Activated CD4-positive, alpha-beta T cell treated with anti-CD3 and anti-CD28 coated beads, Interleukin-2, amount 50 U/mL, for 16 hours (primary cell): Measurements from ENCODE around the gene APOBEC3H.

ENCODE experiments used
- DNase-seq: peaks from one replicate; pipeline ENCODE4 v3.0.0-alpha.2; 2020

Gene APOBEC3H

DNA sequence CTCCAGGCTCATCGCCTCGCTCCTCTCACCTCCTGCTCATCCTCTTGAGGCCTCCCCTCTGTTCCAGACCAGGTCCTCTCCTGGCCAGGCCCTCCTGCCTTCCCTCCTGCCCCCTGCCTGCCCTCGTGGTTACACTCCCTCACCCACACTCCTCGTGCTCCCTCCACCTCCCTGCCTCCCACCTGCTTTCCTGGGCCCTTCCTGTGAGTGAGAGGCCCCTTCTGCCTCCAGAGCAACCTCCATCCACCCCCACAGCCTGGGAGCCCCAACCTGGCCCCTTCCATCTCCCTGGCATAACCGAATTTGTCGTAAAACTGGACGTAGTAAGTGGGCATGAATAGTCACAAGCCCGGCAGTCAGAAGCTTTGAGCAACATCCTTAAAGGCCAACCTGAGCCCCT, 15.4 kb upstream of the APOBEC3H start:
- DNase-seq, result no peak

DNA sequence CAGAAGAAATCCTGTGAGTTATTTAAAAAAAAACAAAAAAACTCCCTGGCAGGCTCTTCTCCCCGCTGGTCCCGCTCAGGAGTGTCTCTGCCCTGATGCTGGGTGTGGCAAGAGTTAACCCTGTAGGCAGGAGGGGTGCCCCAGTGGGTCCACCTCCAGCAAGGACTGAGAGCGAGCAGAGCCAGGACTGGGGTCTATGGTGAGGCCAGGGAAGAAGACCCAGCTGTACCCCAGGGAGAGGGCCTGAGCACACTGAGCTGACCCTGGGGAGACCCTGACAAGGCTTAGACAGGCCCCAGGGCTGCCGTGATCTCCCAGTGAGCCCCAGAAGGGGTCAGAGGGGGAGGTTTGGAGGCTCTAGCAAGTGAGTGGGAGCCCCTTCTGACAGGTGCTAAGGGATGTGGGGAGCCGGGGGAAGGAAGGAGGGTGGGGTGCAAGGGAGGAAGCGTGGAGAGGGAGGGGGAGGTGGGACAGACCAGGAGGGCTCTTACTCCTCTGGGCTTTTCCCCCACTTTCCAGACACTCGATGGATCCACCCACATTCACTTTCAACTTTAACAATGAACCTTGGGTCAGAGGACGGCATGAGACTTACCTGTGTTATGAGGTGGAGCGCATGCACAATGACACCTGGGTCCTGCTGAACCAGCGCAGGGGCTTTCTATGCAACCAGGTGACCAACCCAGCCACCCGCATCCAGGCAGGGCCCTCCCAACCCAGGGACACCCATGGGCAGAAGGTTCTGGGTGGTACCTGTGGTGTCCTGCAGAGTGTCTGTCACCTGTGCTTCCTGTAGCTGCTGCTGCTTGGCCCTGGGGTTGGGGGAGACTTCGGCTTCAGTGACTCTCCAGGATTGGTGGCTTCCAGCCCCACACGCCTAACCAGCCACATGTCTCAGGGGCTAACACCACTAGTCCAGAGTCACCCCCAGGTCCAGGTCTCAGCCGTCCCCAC, 13.6 kb upstream of the APOBEC3H start:
- DNase-seq, result no peak

DNA sequence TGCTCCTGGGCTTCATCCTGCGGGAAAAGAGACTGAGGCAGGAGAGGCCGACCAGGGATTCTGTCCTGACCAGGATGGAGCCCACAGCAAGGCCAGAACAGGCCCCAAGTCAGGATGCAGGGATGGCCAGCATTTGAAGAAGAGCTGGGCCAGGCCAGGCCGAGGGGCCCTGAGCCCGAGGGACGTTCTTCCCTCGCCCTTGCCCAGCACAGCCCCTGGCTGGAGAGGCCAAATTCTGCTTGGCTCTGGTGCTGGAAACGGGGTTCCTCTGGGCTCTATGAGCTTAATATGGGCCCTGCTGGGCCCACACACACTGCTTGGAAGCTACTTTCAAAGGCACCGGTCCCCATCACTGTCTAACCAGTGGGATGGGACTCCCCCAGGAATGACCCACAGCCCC, 12.4 kb upstream of the APOBEC3H start:
- no peak for DNase-seq

GRCh38 chr22:39087098-39087497, 9.9 kb upstream of the APOBEC3H start:
- no peak for DNase-seq

- peak; percentile 38 for DNase-seq
Measured at GRCh38 chr22:39087881-39088684, 9.0 kb upstream of the APOBEC3H start.

DNA sequence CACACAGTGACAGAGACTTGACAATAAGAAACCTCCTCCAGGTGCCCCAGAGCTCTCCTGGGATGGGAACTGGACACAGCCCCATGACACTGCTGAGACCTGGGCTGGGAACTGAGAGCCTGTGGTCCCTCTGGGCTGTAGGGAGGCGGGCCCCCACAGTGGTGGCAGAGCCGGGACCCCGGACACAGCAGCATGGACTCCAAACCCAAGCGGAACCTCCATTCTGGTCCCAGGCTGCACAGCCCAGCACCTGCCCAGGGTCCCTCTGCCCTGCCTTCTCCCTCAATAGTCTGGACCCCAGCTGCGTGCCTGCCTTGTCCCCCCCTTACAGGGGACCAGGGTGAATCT, 8.4 kb upstream of the APOBEC3H start:
- DNase-seq, result no peak

- no peak for DNase-seq
Measured at GRCh38 chr22:39089928-39090327, 7.1 kb upstream of the APOBEC3H start.

DNA sequence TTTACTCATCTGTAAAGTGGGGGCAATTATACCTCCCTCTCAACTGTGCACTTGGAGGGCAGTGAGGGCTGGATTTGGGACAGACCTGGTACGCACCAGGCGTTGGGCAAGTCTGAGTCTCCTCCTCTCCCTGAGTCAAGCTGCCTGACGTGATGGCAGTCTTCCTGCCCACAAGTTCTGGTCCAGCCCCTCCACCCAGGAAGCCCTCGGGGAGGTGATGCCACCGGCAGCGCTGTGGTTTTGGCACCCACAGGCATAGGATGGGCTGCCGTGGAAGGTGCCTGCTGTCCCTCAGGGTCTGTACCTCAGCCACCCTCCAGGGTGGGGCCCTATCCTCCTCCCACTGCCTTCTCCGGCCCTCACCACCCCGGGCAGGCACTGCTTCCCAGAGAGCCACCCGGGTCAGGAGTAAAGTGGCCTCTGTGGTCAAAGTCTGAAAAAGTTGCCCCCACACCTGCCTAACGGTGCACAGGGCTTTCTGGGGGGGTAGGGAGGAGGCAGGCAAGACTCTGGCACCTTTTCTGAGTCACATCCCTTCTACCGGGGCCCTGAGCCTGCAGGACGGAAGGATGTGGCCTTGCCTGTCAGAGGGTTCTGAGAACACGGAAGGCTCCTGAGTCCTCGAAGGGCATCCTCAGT, 6.5 kb upstream of the APOBEC3H start:
- peak; percentile 98 for DNase-seq

DNA sequence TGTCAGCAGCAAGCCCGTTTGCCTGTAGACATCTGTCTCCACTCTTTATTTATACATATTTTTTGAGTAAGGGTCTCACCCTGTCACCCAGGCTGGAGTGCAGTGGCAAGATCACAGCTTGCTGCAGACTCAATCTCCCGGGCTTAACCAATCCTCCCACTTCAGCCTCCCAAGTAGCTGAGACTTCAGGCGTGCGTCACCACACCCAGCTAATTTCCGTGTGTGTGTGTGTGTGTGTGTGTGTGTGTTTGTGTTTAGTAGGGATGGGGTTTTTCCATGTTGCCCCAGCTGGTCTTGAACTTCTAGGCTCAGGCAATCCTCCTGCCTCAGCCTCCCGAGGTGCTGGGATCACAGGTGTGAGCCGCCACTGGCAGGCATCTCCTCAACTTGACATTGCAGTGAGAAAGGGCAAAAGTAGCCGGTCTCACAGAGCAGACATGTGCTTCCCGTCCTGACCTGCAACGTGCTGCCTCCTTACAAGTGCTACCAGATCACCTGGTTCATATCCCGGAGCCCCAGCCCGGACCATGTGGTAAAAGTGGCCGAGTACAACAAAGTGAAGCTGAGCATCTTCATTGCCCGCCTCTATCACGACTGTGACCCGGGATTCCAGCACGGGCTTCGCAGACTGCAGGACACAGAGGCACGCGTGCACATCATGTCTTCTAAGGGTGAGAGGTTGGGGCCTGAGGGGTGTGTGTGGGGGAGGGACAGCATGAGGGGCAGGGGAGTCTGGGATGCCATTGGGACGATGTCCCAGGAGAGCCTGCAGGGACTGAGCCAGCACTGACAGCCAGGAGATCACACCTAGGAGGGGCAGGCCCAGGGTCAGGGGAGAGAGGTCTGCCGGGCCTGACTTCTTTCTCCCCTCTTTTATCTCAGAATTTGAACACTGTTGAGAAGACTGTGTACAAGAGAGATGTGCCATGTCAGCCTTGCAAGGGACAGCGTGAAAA, 5.6 kb upstream of the APOBEC3H start:
- DNase-seq, result no peak

GRCh38 chr22:39092111-39092862, 4.8 kb upstream of the APOBEC3H start:
- DNase-seq, result peak; percentile 82

DNA sequence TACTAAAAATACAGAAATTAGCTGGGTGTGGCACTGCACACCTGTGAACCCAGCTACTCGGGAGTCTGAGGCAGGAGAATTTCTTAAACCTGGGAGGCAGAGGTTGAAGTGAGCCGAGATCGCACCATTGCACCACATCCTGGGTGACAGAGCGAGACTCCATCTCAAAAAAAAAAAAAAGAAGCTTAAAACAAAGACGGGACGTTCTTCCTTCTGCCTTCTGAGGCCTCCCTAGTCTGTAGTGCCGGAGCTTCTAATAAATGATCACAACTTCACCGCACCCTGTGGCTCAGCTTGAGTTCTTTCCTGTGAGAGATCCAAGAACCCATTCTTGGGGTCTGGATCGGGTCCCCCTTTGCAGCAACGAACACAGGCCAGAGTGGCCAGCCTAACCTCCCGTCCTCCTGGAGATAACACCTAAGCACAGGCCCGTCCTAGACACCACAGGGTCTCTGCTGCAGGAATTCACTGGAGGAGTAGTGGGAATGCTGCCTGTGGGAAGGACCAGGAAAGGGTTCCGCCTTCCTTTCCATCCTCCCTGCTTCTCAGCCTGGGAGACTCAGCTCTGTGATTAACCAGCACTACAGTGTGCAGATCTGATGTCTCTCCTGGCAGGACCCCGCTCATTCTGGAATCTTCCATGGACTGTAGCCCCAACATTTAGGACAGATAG, 2.2 kb upstream of the APOBEC3H start:
- DNase-seq, result no peak

GRCh38 chr22:39095971-39096370, 1.1 kb upstream of the APOBEC3H start:
- DNase-seq, result no peak

GRCh38 chr22:39098026-39098425, 982 bp downstream of the APOBEC3H start:
- DNase-seq, result no peak

DNA sequence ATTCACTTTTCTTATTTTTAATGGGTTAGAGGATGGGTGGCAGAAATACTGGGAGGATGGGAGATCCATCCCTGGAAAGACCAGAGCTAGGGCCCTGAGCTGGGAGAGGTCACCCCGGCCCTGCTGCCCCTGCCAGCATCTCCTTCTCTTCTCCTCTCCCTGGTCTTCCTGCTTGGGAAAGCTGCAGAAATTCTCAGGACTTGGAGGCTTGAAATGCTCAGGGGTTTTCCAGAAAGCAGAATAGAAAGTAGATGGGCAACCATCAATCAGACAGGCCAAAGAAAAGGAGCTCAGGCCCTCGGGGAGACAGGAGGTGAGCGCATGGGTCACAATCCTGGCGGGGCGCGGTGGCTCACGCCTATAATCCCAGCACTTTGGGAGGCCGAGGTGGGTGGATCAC, 1.5 kb downstream of the APOBEC3H start:
- no peak for DNase-seq

GRCh38 chr22:39101226-39101625, 4.2 kb downstream of the APOBEC3H start:
- no peak for DNase-seq

DNA sequence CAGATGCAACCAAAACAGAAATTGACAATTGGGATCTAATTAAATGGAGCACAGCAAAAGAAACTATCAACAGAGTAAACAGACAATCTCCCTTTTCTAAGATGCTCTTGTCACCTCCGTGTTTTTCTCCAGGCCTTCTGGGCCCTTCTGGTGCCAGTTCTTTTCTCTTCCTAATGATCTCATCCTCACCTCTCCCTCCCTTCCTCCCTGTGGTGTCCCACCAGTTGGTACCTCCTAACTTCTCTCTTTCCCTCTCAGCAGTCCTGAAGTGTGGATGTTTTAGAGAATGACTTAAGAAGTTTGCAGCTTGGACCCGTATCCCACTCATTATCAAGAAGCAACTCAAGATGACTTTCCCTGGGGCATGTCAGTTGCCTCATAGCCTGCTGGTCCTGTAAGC, 6.4 kb downstream of the APOBEC3H start:
- no peak for DNase-seq

GRCh38 chr22:39106326-39106725, 9.3 kb downstream of the APOBEC3H start:
- no peak for DNase-seq

GRCh38 chr22:39108487-39108886, 11.4 kb downstream of the APOBEC3H start:
- DNase-seq, result no peak

- no peak for DNase-seq
Measured at GRCh38 chr22:39109361-39109760, 12.3 kb downstream of the APOBEC3H start.

DNA sequence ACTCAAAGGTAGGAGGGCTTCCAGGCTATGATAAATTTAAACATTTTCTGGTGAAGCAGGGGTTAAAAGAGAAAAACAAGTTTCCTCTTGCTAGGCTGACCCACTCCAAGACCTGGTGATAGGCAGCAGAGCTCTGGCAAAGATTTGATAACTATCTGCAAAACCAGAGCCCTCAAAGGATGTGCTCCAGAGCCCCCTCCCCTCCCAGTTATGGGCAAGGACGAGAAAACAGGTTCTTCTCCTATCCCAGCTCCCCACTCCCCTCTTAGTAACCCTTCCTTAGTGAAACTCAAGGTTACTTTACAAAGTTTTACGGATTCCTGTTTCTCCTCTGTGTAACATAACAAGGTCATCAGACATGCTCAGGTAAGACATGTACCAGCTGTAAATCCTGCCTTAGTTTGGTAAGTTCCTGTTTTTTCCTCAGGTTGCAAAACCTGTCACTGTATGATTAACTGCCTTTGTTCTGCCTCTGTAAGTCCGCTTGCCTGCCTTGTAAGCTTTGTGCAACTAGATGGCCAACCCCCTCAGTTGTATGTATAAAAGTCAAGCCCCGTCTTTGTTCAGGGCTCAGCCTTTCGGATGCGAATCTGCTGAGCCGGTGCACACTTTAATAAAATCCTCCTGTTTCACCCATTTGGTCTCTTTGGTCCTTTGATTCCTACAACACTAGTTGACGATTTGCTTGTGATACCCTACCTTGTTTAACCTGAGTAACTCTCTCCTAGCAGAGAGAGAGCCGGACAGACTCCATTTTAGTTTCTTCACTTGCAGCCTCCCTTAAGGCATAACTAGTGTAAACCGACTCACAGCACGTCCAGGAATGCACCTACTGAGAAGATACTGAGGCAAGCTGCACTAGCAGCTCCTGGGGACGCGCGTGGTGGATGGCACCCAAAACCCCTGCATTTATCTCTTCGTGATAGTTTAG, 13.9 kb downstream of the APOBEC3H start:
- DNase-seq, result no peak
